GM19452 (cell line): ENCODE results near the gene ZNF768.

Experiments used
- ATAC-seq: cut with Tn5 transposase; IDR thresholded peaks from one replicate; pipeline ENCODE4 v1.9.1; 2021; ENCODE audit not compliant: unreplicated experiment

Gene ZNF768

DNA sequence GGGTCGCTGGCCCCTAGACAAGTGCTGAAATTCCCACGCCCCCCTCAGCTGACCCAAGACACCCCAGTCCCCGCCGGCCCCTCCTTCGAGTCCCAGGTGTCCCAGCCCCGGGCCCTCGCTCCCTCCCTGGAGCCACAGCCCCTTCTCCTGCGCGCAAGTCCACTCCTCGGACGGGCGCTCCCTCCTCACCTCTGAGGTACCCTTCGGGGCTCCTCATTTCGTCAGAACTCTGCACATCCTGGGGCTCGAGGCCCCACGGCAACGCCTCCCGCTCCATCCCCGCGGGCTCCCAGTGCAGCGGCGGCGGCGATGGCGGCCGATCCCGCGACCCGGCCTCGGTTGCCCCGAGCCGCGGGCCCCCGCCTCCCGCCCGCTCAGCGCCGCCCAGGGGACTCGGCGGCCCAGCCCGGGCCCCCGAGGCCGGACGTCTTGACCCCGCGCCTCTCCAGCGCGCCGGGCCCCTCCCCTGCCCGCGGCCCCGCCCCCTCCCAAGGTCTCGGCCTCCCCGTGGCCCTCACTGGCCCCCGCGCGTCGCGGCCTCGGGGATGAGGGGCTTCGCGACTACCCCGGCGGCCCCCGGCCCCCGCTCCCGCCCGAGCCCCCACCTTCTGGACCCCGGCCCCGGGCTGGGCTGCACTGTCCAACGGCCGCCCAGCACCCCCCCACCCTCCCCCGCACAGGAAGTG is at the start of gene ZNF768:
TSS of gene ZNF768 (minus strand) at position 430 of the 686 bp plus-strand sequence. CDS start at position 277, 153 bp downstream.
- peak; percentile 35 for ATAC-seq

DNA sequence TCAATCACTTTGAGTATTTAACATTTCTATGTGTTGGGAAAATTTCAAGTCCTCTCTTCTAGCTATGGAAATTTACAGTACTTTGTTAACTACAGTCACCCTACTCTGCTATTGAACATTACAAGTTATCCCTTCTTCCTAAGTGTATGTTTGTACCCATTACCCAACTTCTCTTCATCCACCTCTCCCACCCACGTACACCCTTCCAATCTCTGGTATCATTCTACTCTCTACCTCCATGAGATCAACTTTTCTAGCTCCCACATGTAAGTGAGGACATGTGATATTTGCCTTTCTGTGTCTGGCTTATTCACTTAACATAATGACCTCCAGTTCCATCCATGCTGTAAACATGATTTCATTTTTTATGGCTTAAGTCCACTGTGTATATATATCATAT is 48.3 kb upstream of the ZNF768 start:
- ATAC-seq: no peak

DNA sequence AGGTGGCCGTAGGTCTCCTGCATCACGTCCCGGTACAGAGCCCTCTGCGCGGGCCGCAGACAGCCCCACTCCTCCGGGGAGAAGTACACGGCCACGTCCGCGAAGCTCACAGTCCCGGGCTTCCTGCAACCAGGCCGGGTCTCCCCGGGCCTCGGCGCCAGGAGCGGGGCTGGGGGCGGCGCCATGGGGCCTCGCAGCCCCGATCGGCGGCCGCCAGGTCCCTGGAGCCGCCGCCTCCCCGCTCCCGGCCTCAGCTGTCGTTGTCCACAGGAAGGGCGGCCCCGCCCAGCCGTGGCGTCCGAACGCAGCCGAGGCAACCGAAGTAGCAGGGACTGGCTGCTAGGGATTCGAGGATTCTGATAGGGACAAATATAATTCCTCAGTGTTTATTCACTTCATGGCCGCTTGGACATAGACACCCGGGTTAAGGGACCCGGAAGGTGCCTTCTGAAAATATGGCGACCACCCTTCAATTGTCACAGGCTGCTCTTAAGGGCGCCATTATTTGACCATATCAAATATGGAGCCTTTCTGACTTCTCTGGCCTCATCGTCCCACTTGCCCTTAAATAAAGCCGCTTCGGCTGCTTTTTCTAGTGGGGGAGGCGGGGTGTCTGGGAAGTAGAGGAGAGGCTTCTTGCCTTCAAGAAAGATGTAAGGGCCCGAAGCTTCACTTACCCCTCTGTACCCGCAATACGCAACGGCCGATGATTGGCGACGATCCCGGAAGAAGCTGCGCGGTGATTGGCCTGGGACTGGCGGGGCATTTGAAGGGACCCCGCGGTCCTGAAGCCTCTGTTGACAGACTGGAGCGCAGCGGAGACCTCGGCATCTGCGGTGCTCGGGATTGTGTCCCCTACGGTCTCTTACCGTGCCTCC is 45.3 kb upstream of the ZNF768 start, which contains the start of gene ZNF688:
TSS of gene ZNF688 (minus strand) at position 270 of the 878 bp plus-strand sequence. CDS start at position 185, 85 bp downstream.
- peak; percentile 71 for ATAC-seq

DNA sequence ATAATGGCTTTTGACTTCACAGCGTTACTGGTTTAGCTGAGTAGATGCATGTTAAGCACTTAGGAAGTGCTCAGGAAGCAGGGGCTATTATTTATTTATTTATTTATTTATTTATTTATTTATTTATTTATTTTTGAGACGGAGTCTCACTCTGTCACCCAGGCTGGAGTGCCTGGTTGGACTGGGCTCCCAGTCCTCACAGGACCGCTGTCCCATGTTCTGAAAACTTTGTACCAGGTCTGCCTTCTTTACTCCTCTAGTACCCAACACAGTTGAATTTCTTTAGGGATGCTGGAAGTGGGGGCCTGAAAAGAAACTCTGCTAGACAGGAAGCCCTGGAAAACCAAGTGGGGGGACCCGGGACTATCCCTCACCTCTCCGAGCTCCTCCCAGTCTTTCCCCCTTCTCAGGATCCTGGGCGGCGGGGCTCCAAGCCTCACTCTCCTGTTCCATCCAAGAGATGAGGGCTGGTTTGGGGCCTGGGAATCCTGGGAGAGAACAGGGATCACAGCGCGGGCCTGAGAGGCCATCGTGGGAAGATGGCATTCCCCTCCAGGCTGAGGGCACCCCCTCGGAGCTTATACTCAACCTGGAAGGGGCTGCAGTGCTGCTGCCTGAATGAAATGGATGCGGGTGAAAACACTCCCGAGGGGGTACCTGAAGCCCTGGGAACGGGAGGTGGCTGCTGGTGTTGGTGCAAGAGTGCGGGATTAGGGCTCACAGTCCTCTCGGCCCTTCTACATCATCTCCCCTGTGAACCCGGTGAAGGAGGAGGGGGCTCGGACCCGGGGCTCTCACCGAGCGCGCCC is 44.5 kb upstream of the ZNF768 start:
- ATAC-seq: no peak

DNA sequence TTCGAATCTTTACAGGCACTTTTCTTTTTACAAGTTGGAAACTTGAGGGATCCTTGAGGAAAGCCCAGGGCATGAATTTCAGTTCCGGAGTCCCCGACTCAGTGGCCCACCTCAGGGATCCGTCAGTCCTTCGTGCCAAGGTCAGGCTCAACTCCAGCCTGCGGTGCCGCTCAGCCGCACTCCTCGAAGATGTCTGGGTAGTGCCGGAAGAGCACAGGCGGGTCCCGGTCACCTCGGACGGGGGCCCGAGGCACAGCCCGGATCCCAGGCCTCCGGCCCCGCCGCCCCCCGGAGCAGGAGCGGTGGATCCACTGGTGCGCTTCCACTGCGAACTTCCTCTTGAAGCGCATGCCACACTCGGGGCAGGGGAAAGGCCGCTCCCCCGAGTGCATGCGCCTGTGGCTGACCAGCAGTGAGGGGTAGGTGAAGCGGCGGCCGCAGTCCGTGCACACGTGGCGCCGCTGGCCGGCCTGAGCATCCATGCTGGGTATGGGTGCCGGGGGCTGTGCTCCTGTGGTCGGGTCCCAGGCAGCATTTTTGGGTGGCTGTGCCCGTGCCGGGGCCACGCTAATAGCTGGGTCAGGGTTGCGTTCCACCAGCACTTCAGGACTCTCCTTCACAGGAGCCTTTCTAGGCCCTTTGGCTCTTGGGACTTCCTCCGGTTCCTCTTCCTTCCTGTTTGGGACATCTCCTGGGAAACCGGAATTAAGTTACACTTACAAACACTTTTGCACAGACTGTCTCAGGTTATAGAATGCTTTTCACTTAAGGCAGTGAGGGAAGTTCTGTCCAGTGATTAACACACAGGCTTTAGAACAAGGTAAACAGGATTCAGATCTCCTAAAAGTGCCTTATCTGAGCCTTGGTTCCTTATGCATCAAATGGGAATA is 43.6 kb upstream of the ZNF768 start:
- ATAC-seq: no peak

DNA sequence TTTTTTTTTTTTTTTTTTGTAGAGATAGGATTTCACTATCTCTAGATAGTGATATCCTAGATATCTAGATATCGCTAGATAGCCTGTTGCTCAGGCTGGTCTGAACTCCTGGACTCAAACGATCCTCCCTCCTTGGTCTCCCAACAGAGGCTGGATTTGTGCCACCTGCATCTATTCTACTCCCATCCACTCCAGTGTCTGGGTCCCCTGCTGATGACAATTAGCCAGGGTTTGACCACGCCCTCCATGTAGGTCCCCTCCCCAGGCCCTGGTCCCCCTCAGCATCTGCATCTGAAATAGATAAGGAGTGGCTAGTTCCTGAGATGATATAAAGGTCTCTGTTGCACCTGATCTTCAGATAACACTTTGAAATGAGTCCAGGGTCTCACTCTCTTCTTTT is 42.9 kb upstream of the ZNF768 start:
- ATAC-seq: no peak

DNA sequence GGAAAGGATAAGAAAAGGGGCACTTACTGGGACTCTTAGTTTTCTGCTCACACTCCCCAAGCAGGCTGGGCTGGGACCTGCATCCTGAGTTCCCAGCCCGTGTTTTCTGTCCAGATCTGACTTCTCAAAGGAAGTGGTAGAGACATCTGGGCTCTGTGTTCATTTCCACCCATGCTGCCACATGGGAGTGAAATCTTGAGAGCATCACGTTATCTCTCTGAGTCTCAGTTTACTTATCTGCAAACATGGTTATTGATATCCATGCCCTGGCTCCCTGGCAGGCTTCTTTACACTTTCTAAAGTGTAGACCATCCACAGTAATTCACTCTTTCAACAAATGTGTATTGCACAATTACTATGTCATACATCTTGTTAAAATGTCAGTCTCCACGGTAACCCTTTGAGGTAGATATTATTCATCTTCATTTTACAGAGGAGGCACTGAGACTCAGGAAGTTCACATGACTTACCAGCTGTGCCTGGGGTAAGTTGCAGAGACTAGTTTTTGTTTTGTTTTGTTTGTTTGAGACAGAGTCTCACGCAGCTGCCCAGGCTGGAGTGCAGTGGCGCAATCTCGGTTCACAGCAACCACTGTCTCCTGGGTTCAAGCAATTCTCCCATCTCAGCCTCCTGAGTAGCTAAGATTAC is 41.7 kb upstream of the ZNF768 start:
- ATAC-seq: no peak

DNA sequence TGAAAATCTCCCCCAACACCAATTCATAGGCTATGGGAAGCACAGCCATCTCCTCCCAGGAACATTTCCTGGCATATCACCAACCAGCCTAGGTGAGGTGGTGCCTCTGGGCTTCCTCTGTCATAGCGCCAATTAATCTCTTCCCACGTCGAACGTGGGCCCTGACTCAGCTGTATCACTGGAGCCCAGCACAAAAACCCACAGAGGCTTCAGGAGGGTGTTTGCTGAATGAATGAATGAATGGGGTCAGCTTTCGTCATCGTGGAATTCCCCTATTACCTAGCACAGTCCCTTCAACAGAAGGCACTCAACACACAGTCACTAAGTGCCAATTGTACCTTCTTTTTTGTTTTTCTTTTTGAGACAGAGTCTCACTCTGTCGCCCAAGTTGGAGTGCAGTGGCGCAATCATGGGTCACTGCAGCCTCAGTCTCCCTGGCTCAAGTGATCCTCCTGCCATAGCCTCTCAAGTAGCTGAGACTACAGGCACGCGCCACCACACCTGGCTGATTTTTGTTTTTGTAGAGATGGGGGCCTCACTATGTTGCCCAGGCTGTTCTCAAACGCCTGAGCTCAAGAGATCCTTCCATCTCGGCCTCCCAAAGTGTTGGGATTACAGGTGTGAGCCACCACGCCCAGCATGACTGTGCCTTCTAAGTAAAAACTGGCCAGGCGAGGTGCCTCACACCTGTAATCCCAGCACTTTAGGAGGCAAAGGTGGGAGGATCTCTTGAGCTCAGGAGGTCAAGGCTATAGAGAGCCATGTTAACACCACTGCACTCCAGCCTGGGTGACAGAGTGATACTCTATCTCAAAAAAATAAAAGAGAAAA is 41.0 kb upstream of the ZNF768 start:
- no peak for ATAC-seq

DNA sequence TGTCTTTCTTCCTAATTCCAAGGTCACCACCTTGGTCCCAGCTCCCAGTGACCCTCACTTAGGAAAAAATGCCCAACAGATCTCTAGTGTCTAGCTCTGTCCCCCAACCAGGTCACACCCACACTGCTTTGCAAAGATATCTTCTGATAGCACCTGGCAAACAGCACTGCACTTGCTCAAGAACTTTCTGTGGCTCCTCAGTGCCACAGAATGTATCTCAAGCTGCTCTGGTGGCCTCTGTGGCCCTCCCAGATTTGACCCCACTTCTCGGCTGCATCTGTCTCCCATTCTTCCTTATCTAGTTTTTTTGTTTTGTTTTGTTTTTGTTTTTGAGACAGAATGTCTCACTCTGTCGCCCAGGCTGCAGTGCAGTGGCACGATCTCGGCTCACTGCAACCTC is 40.2 kb upstream of the ZNF768 start:
- no peak for ATAC-seq

DNA sequence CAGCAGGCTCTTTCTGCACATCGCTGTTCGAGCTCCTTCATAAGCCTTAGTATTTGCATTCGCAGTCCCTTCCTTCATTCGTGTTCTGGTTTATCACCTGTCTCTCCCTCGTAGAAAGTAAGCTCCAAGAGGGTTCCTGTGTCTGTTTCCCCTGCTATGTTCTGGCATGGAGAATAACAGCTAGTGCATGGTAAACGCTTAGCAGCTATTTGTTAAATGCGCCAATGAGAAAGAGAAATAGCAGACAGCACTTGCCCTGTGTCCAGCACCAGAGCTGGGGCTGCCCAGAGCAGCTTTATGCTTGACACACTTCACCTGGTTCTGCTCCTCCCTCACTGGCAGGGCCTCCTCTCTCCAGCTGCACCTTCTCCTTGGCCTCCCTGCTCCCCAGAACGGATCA is 39.6 kb upstream of the ZNF768 start:
- no peak for ATAC-seq

DNA sequence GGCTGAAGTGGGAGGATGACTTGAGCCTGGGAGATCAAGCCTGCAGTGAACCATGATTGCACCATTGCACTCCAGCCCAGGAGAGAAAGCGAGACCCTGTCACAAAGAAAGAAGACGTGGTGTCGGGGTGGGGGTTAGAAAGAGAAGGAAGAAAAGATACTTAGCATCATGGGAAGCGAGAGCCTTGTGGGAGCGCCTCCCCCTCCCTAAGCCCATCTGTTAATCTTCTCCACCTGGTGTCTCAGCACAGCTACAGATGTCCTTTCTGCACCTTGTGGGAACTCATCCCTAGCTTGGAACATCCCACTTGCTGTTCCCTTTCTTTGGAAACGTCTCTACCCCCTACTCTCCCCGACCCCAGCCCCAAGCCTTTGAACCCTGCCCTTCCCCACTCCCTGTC is 39.2 kb upstream of the ZNF768 start:
- ATAC-seq: no peak

DNA sequence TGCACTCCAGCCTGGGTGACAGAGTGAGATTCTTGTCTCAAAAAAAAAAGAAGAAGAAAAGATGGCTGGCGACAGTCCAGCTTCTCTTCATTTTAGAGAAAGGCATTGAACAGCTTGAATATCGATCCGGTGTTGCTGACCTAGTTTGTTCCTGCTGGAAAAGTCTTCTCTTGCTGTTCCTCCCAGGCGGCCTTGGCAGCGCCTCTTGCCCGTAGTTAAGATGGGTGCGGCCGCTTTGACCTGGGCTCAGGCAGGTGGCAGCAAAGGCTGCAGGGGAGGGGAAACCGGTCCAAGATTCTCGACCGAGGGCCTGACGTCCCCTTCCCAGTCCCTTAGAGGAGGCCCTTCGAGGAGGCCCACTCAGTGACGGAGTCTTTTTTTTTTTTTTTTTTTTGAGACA is 35.7 kb upstream of the ZNF768 start:
- no peak for ATAC-seq

DNA sequence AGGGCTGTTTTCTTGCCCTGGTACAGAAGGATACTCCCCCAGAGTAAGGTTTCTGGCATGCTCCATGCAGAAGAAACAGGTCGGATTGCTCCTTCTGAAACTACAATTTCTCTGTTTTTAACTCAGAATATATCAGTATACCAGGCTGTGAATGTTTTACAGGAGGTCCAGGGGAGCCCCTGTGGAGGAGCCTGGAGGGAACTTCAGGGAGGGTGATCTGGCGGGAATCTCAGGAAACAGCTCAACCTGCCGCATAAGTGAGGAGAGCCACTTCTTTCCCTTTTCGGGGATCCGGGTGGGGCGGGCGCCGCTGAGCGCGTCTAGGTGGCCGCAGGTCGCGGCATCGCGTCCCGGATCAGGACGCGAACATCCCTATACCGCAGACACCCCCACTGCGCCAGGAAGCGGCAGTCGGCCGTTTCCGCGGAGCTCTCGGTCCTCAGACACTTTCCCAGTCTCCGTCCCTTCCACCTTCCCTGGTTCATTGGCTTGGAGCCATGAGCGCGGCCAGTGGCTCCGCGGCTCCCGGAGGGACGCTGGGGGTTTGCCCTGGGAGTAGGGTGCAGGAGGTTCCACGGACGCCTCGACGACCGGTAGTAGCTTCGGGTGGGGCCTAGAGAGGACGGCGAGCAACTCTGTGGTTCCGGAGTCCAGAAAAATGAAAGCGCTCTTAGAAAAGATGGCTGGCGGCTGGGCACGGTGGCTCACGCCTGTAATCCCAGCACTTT is 34.9 kb upstream of the ZNF768 start:
- ATAC-seq: no peak

DNA sequence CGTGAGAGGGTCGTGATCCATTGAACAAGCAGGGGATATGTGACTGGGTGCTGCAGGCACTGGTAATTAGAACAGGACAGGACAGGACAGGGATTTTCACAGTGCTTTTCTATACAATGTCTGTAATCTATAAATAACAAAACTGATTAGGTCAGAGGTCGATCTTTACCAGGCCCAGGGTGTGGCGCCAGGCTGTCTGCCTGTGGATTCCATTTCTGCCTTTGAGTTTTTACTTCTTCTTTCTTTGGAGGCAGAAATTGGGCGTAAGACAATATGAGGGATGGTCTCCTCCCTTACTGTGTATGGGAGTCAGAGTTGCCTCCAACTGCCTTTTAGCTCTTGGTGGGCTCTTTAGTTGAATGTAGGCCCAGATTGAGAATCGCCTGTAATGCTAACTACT is 33.3 kb upstream of the ZNF768 start:
- no peak for ATAC-seq

DNA sequence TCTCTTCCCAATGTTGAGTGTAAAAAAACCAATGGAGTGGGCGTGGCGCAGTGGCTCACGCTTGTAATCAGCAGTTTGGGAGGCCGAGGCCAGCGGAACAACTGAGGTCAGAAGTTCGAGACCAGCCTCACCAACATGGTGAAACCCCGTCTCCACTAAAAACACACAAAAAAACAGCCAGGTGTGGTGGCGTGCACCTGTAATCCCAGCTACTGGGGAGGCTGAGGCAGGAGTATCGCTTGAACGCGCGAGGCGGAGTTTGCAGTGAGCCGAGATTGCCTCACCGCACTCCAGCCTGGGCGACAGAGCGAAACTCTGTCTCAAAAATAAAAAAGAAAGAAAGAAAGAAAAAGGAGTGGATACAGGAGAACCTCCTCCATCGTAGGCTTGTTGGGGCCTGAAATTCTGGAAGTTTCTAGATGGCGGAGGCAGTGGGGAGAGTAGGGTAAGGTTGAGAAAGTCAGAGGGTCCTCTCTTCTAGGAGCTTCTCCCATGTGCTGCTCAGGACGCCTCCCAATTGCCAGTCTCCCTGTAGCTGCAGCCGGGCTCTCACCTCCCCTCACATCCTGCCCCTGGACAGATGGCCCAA is 32.5 kb upstream of the ZNF768 start:
- no peak for ATAC-seq

DNA sequence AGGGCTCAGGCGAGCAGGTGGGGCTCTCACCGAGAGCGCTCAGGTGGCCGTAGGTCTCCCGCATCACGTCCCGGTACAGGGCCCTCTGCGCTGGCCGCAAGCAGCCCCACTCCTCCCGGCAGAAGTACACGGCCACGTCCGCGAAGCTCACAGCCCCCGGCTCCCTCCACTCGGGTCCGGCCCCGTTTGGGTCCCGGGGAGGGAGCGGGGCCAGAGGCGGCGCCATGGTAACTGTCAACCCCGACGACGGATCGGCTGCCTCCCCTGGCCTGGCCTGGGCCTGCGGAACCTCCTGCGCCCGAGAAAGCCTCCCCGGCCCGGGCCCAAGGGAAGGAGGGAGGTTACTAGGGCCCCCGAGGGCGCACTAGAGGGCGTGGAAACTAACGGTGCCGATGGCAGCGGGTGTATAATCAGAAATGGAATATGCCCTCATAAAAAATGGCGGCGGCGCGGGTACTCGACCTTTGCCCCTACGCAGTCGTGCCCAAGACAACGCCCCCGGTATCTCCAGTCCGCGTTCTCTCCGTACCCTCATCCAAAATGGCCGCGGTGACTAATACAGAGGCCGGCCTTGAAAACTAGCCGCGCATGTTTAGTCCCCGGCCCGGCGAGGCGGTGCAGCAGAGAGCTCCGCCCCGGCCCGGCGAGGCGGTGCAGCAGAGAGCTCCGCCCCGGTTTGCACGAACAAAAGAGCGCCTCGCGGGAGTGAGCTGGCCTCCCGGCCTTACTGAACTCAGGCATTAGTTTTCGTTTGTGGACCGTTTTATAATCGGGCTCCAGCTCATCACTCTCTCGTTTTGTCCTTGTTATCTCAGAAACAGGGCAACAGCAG is 31.8 kb upstream of the ZNF768 start, which contains the start of gene ZNF764:
TSS of gene ZNF764 (minus strand) at position 418 of the 832 bp plus-strand sequence. CDS start at position 226, 192 bp downstream.
- peak; percentile 88 for ATAC-seq

DNA sequence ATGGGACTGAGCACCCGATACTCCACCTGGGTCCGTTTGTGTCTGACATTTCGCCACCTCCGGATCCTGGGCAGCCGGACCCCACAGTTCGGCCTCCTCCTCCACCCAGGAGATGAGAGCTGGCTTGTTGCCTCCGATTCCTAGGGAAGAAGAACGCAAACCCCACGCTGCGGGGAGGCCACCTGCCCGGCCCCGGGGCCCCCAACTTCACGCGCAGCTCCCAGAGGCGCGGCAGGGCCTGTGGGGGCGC is 31.3 kb upstream of the ZNF768 start:
- peak; percentile 14 for ATAC-seq
